NCI-H2107 (cell line): ENCODE measurements around the gene PLCL2.

Source experiments
- DNase-seq: peaks from one replicate; lab custom pipeline; 2025; lab: John Stamatoyannopoulos, UW

PLCL2 gene

GRCh38 chr3:16865335-16865734 is 19.4 kb upstream of the PLCL2 start:
- no peak for DNase-seq

- no peak for DNase-seq
These were observed 18.2 kb upstream of the PLCL2 start for GRCh38 chr3:16866571-16866970.

- DNase-seq = no peak
These were observed 16.2 kb upstream of the PLCL2 start for GRCh38 chr3:16868513-16868912.

- DNase-seq = no peak
These were observed 15.3 kb upstream of the PLCL2 start for GRCh38 chr3:16869261-16870005.

GRCh38 chr3:16871915-16872842 is 12.6 kb upstream of the PLCL2 start:
- DNase-seq = no peak

- no peak for DNase-seq
These were observed 10.9 kb upstream of the PLCL2 start for GRCh38 chr3:16873872-16874271.

- DNase-seq = no peak
These were observed 8.7 kb upstream of the PLCL2 start for GRCh38 chr3:16875876-16876550.

GRCh38 chr3:16877505-16877904 is 7.2 kb upstream of the PLCL2 start:
- DNase-seq = no peak

GRCh38 chr3:16877911-16878310 is 6.8 kb upstream of the PLCL2 start:
- no peak for DNase-seq

GRCh38 chr3:16881896-16882630 is 2.7 kb upstream of the PLCL2 start:
- DNase-seq = no peak

- no peak for DNase-seq
These were observed 1.6 kb upstream of the PLCL2 start for GRCh38 chr3:16883057-16883722.

- DNase-seq = no peak
These were observed 1.1 kb upstream of the PLCL2 start for GRCh38 chr3:16883723-16884083.

- no peak for DNase-seq
These were observed 539 bp upstream of the PLCL2 start for GRCh38 chr3:16884084-16884747.

GRCh38 chr3:16885593-16886302 is 993 bp downstream of the PLCL2 start:
- no peak for DNase-seq

GRCh38 chr3:16886303-16886683 is 1.5 kb downstream of the PLCL2 start:
- DNase-seq = no peak

- no peak for DNase-seq
These were observed 2.4 kb downstream of the PLCL2 start for GRCh38 chr3:16887130-16887529.

GRCh38 chr3:16888356-16888755 is 3.6 kb downstream of the PLCL2 start:
- DNase-seq = no peak

- DNase-seq = no peak
These were observed 4.2 kb downstream of the PLCL2 start for GRCh38 chr3:16888785-16889607.

- DNase-seq = no peak
These were observed 6.0 kb downstream of the PLCL2 start for GRCh38 chr3:16890597-16891333.
